IMR-90 (cell line): ENCODE measurements around the gene SH3RF1. TPM values are rescaled to one million over a fixed set of nuclear protein-coding genes. Genes with fewer than 3 reads are reported as not detected.
A peak's percentile ranks its signal among the peaks of the same experiment; 100 is the strongest.

Source experiments
- ATAC-seq: fragments of 200-7000 bp; cut with Tn5 transposase; 2 replicates; pipeline ENCODE4 v1.9.1; 2020; ENCODE audit warnings: low read depth, mild to moderate bottlenecking, moderate library complexity
- BruUV-seq: library from RNA; stranded (reverse); fragments of 400-500 nt; replicated peaks from 2 replicates; lab custom pipeline; 2021; lab: Mats Ljungman, UMichigan
- CTCF ChIA-PET: fragments of 300-600 bp; formaldehyde crosslinking; extraction: SDS; loops from one replicate; lab custom pipeline; 2021; ENCODE audit warnings: antibody characterized with exemption; lab: Yijun Ruan, JAX
- POLR2A ChIA-PET: fragments of 300-600 bp; sonication (Branson Sonifier 250); formaldehyde crosslinking; loops from one replicate; lab custom pipeline; 2022; ENCODE audit warnings: antibody characterized with exemption; ENCODE audit not compliant: unreplicated experiment; lab: Charles Lee
- DNase-seq: peaks from one replicate; pipeline ENCODE4 v3.0.0; 2013
- H2AFZ ChIP-seq: replicated peaks from 2 replicates; pipeline ENCODE3; 2013; ENCODE audit warnings: low read length, mild to moderate bottlenecking; ENCODE audit not compliant: poor library complexity
- H2AK5ac ChIP-seq: 2 replicates; pipeline ENCODE4 v1.6.1; 2013; ENCODE audit warnings: low read depth, low read length, inconsistent platforms
- H2AK9ac ChIP-seq: replicated peaks from 2 replicates; pipeline ENCODE3; 2013; ENCODE audit warnings: mild to moderate bottlenecking, low read depth, low read length, moderate library complexity; ENCODE audit not compliant: poor library complexity
- H2BK120ac ChIP-seq: 2 replicates; pipeline ENCODE4 v1.6.1; 2013; ENCODE audit warnings: low read depth, low read length, inconsistent platforms
- H2BK15ac ChIP-seq: 3 replicates; pipeline ENCODE4 v1.6.1; 2013; ENCODE audit warnings: low read depth, low read length, inconsistent platforms
- H2BK20ac ChIP-seq: 2 replicates; pipeline ENCODE4 v1.6.1; 2013; ENCODE audit warnings: low read depth, mild to moderate bottlenecking, inconsistent platforms, low read length, moderate library complexity
- H2BK5ac ChIP-seq: 2 replicates; pipeline ENCODE4 v1.6.1; 2013; ENCODE audit warnings: mild to moderate bottlenecking, low read depth, low read length, inconsistent platforms; ENCODE audit not compliant: poor library complexity, severe bottlenecking
- H3K14ac ChIP-seq: replicated peaks from 2 replicates; pipeline ENCODE4 v1.6.1; 2013; ENCODE audit warnings: low read depth, low read length, inconsistent platforms
- H3K18ac ChIP-seq: 2 replicates; pipeline ENCODE4 v1.6.1; 2013; ENCODE audit warnings: low read depth, low read length, control low read depth
- H3K23ac ChIP-seq: 2 replicates; pipeline ENCODE4 v1.6.1; 2013; ENCODE audit warnings: low read depth, low read length, inconsistent platforms
- H3K27ac ChIP-seq: 2 replicates; pipeline ENCODE4 v1.5.1; 2013; ENCODE audit warnings: mild to moderate bottlenecking, control low read depth, low read length; ENCODE audit not compliant: insufficient read depth
- H3K27me3 ChIP-seq: 2 replicates; pipeline ENCODE4 v1.6.1; 2013; ENCODE audit warnings: low read length; ENCODE audit not compliant: control insufficient read depth, insufficient read depth
- H3K36me3 ChIP-seq: 2 replicates; pipeline ENCODE4 v1.6.1; 2013; ENCODE audit warnings: low read length, mixed read lengths; ENCODE audit not compliant: control insufficient read depth, insufficient read depth
- H3K4ac ChIP-seq: 2 replicates; pipeline ENCODE4 v1.6.1; 2013; ENCODE audit warnings: low read depth, low read length, inconsistent platforms
- H3K4me1 ChIP-seq: 2 replicates; pipeline ENCODE4 v1.6.1; 2013; ENCODE audit warnings: low read length, mixed read lengths; ENCODE audit not compliant: control insufficient read depth, insufficient read depth
- H3K4me2 ChIP-seq: 2 replicates; pipeline ENCODE4 v1.6.1; 2013; ENCODE audit warnings: low read depth, mild to moderate bottlenecking, control low read depth, low read length, moderate library complexity
- H3K4me3 ChIP-seq: 2 replicates; pipeline ENCODE4 v1.5.1; 2013; ENCODE audit warnings: low read depth, mild to moderate bottlenecking, control low read depth, low read length, moderate library complexity; ENCODE audit not compliant: insufficient read depth
- H3K56ac ChIP-seq: 2 replicates; pipeline ENCODE4 v1.6.1; 2013; ENCODE audit warnings: low read length, inconsistent platforms; ENCODE audit not compliant: insufficient read depth; ENCODE audit errors: extremely low read depth
- H3K79me1 ChIP-seq, 2 experiments: 2 replicates each; pipeline ENCODE4 v1.6.1; 2013; ENCODE audit warnings: low read length in 2 of 2, inconsistent platforms in 1 of 2, low read depth in 1 of 2
- H3K9ac ChIP-seq: 2 replicates; pipeline ENCODE4 v1.6.1; 2013; ENCODE audit warnings: low read depth, low read length, control low read depth
- H3K9me1 ChIP-seq: 2 replicates; pipeline ENCODE4 v1.6.1; 2013; ENCODE audit warnings: low read length, inconsistent platforms; ENCODE audit not compliant: insufficient read depth
- H3K9me3 ChIP-seq: 2 replicates; pipeline ENCODE4 v1.6.1; 2013; ENCODE audit warnings: low read length; ENCODE audit not compliant: control insufficient read depth, insufficient read depth
- H4K20me1 ChIP-seq: 2 replicates; pipeline ENCODE4 v1.6.1; 2013; ENCODE audit warnings: low read length, inconsistent platforms; ENCODE audit not compliant: insufficient read depth
- H4K5ac ChIP-seq: 2 replicates; pipeline ENCODE4 v1.6.1; 2013; ENCODE audit warnings: mild to moderate bottlenecking, low read depth, low read length, control low read depth
- H4K8ac ChIP-seq, 2 experiments: 2 replicates each; pipeline ENCODE4 v1.6.1; 2013; ENCODE audit warnings: low read depth in 2 of 2, low read length in 2 of 2, control low read depth in 1 of 2, inconsistent platforms in 1 of 2
- H4K91ac ChIP-seq: 2 replicates; pipeline ENCODE4 v1.6.1; 2013; ENCODE audit warnings: low read depth, low read length, inconsistent platforms; ENCODE audit not compliant: insufficient read depth
- BHLHE40 ChIP-seq: fragments of 150-350 bp; IDR thresholded peaks from 2 replicates; pipeline ENCODE4 v1.6.1; 2016; ENCODE audit warnings: mild to moderate bottlenecking, low read depth, low read length
- MAFK ChIP-seq: IDR thresholded peaks from 2 replicates; pipeline ENCODE4 v1.6.1; 2012; ENCODE audit warnings: low read depth, low read length, improper control_type of control experiment
- WGBS, 2 experiments: methylation state at CpG; one replicate each; pipeline versions ENCODE4 v1.1.5 to v1.1.7; 2013; ENCODE audit warnings: missing lambda C conversion rate in 2 of 2; ENCODE audit not compliant: insufficient read length in 1 of 2; ENCODE audit errors: extremely low coverage in 2 of 2; 5-methylcytosine and 5-hydroxymethylcytosine counted together
- dilution Hi-C: fragments of 300-500 bp; cut with HindIII; formaldehyde crosslinking; loops from one replicate; pipeline ENCODE4 v1.14.3; 2018; ENCODE audit warnings: low sequenced_read_pairs; ENCODE audit not compliant: unreplicated experiment
- in situ Hi-C: fragments of 300-500 bp; cut with MboI; formaldehyde crosslinking; loops from 3 replicates; pipeline ENCODE4 v1.14.3; 2019; ENCODE audit warnings: low sequenced_read_pairs, inconsistent platforms, mixed read lengths
- intact Hi-C: fragments of 100-400 bp; cut with micrococcal nuclease; formaldehyde crosslinking; loops from 2 replicates; pipeline ENCODE4 v1.10.0; 2022
- polyA plus RNA-seq, 3 experiments: library from polyadenylated mRNA; depleted of rRNA; stranded (reverse); fragments of >200 nt; gene quantifications; 2 replicates each; pipeline ENCODE4 v1.2.3, GENCODE V29; 2012; ENCODE audit warnings: low replicate concordance in 1 of 3
- total RNA-seq: library from RNA; depleted of rRNA; stranded (reverse); fragments of >200 nt; gene quantifications from 2 replicates; pipeline ENCODE4 v1.2.3, GENCODE V29; 2012

The SH3RF1 gene
- total and polyA plus RNA-seq, 2 of the 4 experiments (the other 2 are of a cell fraction) = 22.0 to 29.8 TPM

- no peaks in the 10 kb centered on the region for H3K27me3 ChIP-seq
- no peak overlapping the region for H3K4ac ChIP-seq
- peaks cover 26% of the 10 kb centered on the region for H3K36me3 ChIP-seq
- no peak overlapping the region for H2BK5ac ChIP-seq
- ATAC-seq (no peak), DNase-seq (no peak)
- no TSS peak for BruUV-seq
- H3K4me3 ChIP-seq = no peak overlapping the region
- H4K91ac ChIP-seq = no peak overlapping the region
- intact Hi-C loops (loop anchor here (5.0 kb wide), 1 partner anchor 78 kb away; no protein-coding TSS in a partner anchor), in situ Hi-C loops (no loop called here), dilution Hi-C loops (no loop called here)
- H2BK15ac ChIP-seq = no peak overlapping the region
- H3K4me2 ChIP-seq = no peak overlapping the region
- no peak overlapping the region for H4K8ac ChIP-seq
- no peaks in the 10 kb centered on the region for H4K20me1 ChIP-seq
- POLR2A ChIA-PET = interaction anchor here (0.6 kb wide), 1 partner anchor 111 kb away, joined by 3 read pairs; no protein-coding TSS in a partner anchor
- H3K9me3 ChIP-seq = no peaks in the 10 kb centered on the region
- H2AFZ ChIP-seq = no peak overlapping the region
- H3K23ac ChIP-seq = no peak overlapping the region
- H2BK20ac ChIP-seq = no peak overlapping the region
- H3K79me1 ChIP-seq = peaks cover 36 to 59% of the 10 kb centered on the region in 2 experiments
- H3K4me1 ChIP-seq = peaks cover 5% of the 10 kb centered on the region
- no peak overlapping the region for H3K56ac ChIP-seq
- CTCF ChIA-PET = no interaction called here
- no peak overlapping the region for H2AK9ac ChIP-seq
- no peak overlapping the region for H2BK120ac ChIP-seq
- H3K18ac ChIP-seq = no peak overlapping the region
- WGBS, 2 experiments = no CpG with 5 or more reads among the region's 4 CpGs
- no peak overlapping the region for H3K27ac ChIP-seq
- no peak overlapping the region for H3K14ac ChIP-seq
- no peak overlapping the region for H2AK5ac ChIP-seq
- no peak overlapping the region for H4K5ac ChIP-seq
- TF ChIP-seq MAFK = peak; percentile 53
- TF ChIP-seq BHLHE40 = no peak
- peaks cover 12% of the 10 kb centered on the region; the same call in 1 of the 2 replicates for H3K9me1 ChIP-seq
- H3K9ac ChIP-seq = no peak overlapping the region
Measured at GRCh38 chr4:169110633-169111032, 160.1 kb downstream of the SH3RF1 start.
